Middle frontal gyrus (tissue), 1 donor: Measurements from ENCODE around the gene SNRNP48.

ENCODE experiments used
- DNase-seq: peaks from one replicate; pipeline ENCODE4 v3.0.0-alpha.2; 2015; ENCODE audit warnings: low spot score; ENCODE audit errors: extremely low spot score

SNRNP48 gene

GRCh38 chr6:7558781-7559180 is 31.2 kb upstream of the SNRNP48 start:
- DNase-seq, result no peak

GRCh38 chr6:7559196-7559595 is 30.8 kb upstream of the SNRNP48 start:
- no peak for DNase-seq

GRCh38 chr6:7559651-7560385 is 30.2 kb upstream of the SNRNP48 start:
- no peak for DNase-seq

GRCh38 chr6:7561153-7561964 is 28.6 kb upstream of the SNRNP48 start:
- DNase-seq, result no peak

GRCh38 chr6:7562769-7563168 is 27.2 kb upstream of the SNRNP48 start:
- DNase-seq, result no peak

GRCh38 chr6:7566107-7566506 is 23.9 kb upstream of the SNRNP48 start:
- DNase-seq, result no peak

GRCh38 chr6:7566617-7567173 is 23.3 kb upstream of the SNRNP48 start:
- no peak for DNase-seq

GRCh38 chr6:7568021-7568420 is 22.0 kb upstream of the SNRNP48 start:
- DNase-seq, result no peak

GRCh38 chr6:7569082-7569481 is 20.9 kb upstream of the SNRNP48 start:
- DNase-seq, result no peak

- DNase-seq, result no peak
Observed at GRCh38 chr6:7572213-7572943, 17.6 kb upstream of the SNRNP48 start.

GRCh38 chr6:7574500-7574899 is 15.5 kb upstream of the SNRNP48 start:
- no peak for DNase-seq

GRCh38 chr6:7578516-7578915 is 11.5 kb upstream of the SNRNP48 start:
- no peak for DNase-seq

GRCh38 chr6:7578931-7579330 is 11.1 kb upstream of the SNRNP48 start:
- no peak for DNase-seq

- DNase-seq, result no peak
Observed at GRCh38 chr6:7579851-7580250, 10.1 kb upstream of the SNRNP48 start.

GRCh38 chr6:7580537-7580926 is 9.5 kb upstream of the SNRNP48 start:
- no peak for DNase-seq

GRCh38 chr6:7580927-7581618 is 8.9 kb upstream of the SNRNP48 start:
- no peak for DNase-seq

- DNase-seq, result no peak
Observed at GRCh38 chr6:7585287-7585930, 4.6 kb upstream of the SNRNP48 start.

- DNase-seq, result no peak
Observed at GRCh38 chr6:7587631-7588100, 2.3 kb upstream of the SNRNP48 start.

- no peak for DNase-seq
Observed at GRCh38 chr6:7588506-7588905, 1.5 kb upstream of the SNRNP48 start.

- DNase-seq, result no peak
Observed at GRCh38 chr6:7589221-7589620, 777 bp upstream of the SNRNP48 start.

GRCh38 chr6:7590918-7591302 is 912 bp downstream of the SNRNP48 start:
- no peak for DNase-seq
